Psoas muscle (tissue), 8 donors: ENCODE data around the gene BLOC1S3. TPM values are rescaled to one million over a fixed set of nuclear protein-coding genes. Genes with fewer than 3 reads are reported as not detected.

ENCODE experiments used
- ATAC-seq, 4 donors: fragments of 200-7000 bp; cut with Tn5 transposase; one replicate each; pipeline ENCODE4 v1.9.1; 2020; ENCODE audit warnings: moderate library complexity in 3 of 4, mild to moderate bottlenecking in 2 of 4
- DNase-seq, 2 donors: peaks; one replicate each; pipeline ENCODE4 v3.0.0-alpha.2; 2020
- H3K27ac ChIP-seq: fragments of 200-600 bp; one replicate; pipeline ENCODE4 v1.8.0; 2022
- H3K27me3 ChIP-seq, 3 donors: fragments of 200-600 bp in 1 of 3; one replicate each; pipeline versions ENCODE4 v1.6.1 to v1.8.0; 2013 to 2022; ENCODE audit warnings: low read length in 2 of 3, mild to moderate bottlenecking in 2 of 3, moderate library complexity in 1 of 3; ENCODE audit not compliant: insufficient read depth in 3 of 3
- H3K36me3 ChIP-seq, 2 donors: fragments of 200-600 bp in 1 of 2; one replicate each; pipeline versions ENCODE4 v1.6.1 to v1.8.0; 2013 to 2022; ENCODE audit warnings: low read depth in 1 of 2, mild to moderate bottlenecking in 1 of 2, moderate library complexity in 1 of 2; ENCODE audit not compliant: insufficient read depth in 1 of 2
- H3K4me1 ChIP-seq: fragments of 200-600 bp; one replicate; pipeline ENCODE4 v1.8.0; 2022
- H3K4me3 ChIP-seq: fragments of 200-600 bp; one replicate; pipeline ENCODE4 v1.8.0; 2022; ENCODE audit warnings: mild to moderate bottlenecking
- H3K9me3 ChIP-seq: fragments of 200-600 bp; one replicate; pipeline ENCODE4 v1.8.0; 2022
- CTCF ChIP-seq: fragments of 200-600 bp; IDR thresholded peaks from one replicate; pipeline ENCODE4 v1.8.0; 2022; ENCODE audit warnings: antibody characterized with exemption
- WGBS, 3 donors: extraction: QIAGEN DNeasy Blood & Tissue Kit; methylation state at CpG; one replicate each; pipeline versions ENCODE4 v1.1.6 to v1.1.7; 2013; 5-methylcytosine and 5-hydroxymethylcytosine counted together
- intact Hi-C, 2 donors: fragments of 100-400 bp; cut with DNase I; formaldehyde crosslinking; loops; one replicate each; pipeline versions ENCODE4 v1.11.0 to v1.14.2; 2022
- polyA plus RNA-seq, 3 donors: library from polyadenylated mRNA; stranded (reverse); fragments of 200-250 nt; gene quantifications; one replicate each; pipeline ENCODE4 v1.2.3, GENCODE V29; 2013
- total RNA-seq, 4 donors: library from RNA; stranded (reverse); fragmentation: NEBNext Ultra II Directional in 2 of 4; extraction: Animal tissue kit (Norgen Biotek cat#: 25700) in 2 of 4; gene quantifications; one replicate each; pipeline versions ENCODE4 v1.2.1 to v1.2.4, GENCODE V29; 2021 to 2023
- donor health status: healthy with polysubstance abuse.
- donor health status: DM: no; HTN: no; CAD: no; lungs with moderate emphysema.
- donor health status: Bipolar disorder and iron deficiency.
- donor health status: healthy.
- donor health status: DM: yes; HTN: yes; CAD: no.
- donor health status: DM: no; HTN: no; CAD: no.
- donor health status: DM: no; HTN: no; CAD: no.
- donor health status: DM: yes; HTN: yes; CAD: no.

The BLOC1S3 gene
- total and polyA plus RNA-seq, 7 donors, result 3.3 to 7.8 (median 5.5) TPM

- H3K27ac ChIP-seq, result no peak overlapping the region
- H3K4me1 ChIP-seq, result peaks cover 1% of the 10 kb centered on the region
- H3K36me3 ChIP-seq, result no peaks in the 10 kb centered on the region
- WGBS, 3 donors, result 63 to 73% (median 65%) methylated on average over 4 of the region's 4 CpGs
- H3K9me3 ChIP-seq, result no peaks in the 10 kb centered on the region
- no peaks in the 10 kb centered on the region for H3K27me3 ChIP-seq
- no peak overlapping the region for H3K4me3 ChIP-seq
- intact Hi-C loops, result no loop called here
- DNase-seq (no peak), ATAC-seq (no peak)
- no peak for TF ChIP-seq CTCF
Measured at GRCh38 chr19:45172173-45172572, 6.4 kb upstream of the BLOC1S3 start.

GRCh38 chr19:45172611-45173208 lies 5.9 kb upstream of the BLOC1S3 start:
- 90 to 92% (median 91%) methylated on average over 17 of the region's 18 CpGs for WGBS, 3 donors
- Histone ChIP-seq H3K27ac (no peak overlapping the region), H3K27me3 (no peaks in the 10 kb centered on the region), H3K4me1 (peaks cover 4% of the 10 kb centered on the region), H3K36me3 (no peaks in the 10 kb centered on the region), H3K9me3 (no peaks in the 10 kb centered on the region), H3K4me3 (no peak overlapping the region)
- intact Hi-C loops, result no loop called here
- TF ChIP-seq CTCF, result no peak
- DNase-seq (no peak), ATAC-seq (no peak)

GRCh38 chr19:45173816-45174215 lies 4.8 kb upstream of the BLOC1S3 start:
- peaks cover 4% of the 10 kb centered on the region for H3K4me1 ChIP-seq
- intact Hi-C loops, result no loop called here
- no peak overlapping the region for H3K4me3 ChIP-seq
- no peaks in the 10 kb centered on the region for H3K27me3 ChIP-seq
- no peak for DNase-seq
- 77 to 83% (median 79%) methylated on average over 12 of the region's 12 CpGs for WGBS, 3 donors
- no peaks in the 10 kb centered on the region for H3K9me3 ChIP-seq
- no peak overlapping the region for H3K27ac ChIP-seq
- H3K36me3 ChIP-seq, result no peaks in the 10 kb centered on the region
- ATAC-seq, result no peak
- TF ChIP-seq CTCF, result no peak

DNA sequence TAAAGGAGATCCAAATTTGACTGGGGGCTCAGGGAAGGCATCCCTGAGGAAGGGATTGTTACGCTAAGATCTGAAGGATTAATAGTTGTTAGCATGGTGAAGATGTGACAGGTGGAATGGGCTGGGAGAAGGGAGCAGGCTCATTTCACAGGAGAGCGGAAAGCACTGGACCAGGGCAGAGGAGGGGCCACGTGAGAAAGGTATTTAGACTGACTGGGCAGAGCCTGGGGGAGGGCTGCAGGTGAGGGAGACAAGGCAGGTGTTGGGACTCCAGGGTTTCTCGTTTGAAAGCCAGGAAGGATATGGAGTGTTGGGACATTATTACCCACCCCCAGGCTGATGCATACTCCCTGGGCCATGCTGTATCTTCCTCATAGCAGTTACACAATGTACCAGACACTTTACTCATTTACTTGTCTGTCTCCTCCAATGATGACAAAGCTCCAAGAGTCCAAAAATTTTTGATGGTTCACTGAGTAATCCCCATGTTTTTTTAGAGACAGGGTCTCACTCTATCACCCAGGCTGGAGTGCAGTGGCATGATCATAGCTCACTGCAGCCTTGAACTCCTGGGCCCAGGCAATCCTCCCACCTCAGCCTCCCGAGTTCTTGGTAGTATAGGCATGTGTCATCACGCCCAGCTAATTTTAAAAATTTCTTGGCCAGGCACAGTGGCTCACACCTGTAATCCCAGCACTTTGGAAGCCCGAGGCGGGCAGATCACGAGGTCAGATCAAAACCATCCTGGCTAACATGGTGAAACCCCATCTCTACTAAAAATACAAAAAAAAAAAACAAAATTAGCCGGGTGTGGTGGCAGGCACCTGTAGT lies 2.9 kb upstream of the BLOC1S3 start:
- Histone ChIP-seq H3K27me3 (no peaks in the 10 kb centered on the region), H3K9me3 (no peaks in the 10 kb centered on the region), H3K4me1 (peaks cover 12% of the 10 kb centered on the region), H3K4me3 (no peak overlapping the region), H3K27ac (no peak overlapping the region), H3K36me3 (no peaks in the 10 kb centered on the region)
- WGBS, 3 donors, result 71 to 88% (median 78%) methylated on average over 10 of the region's 10 CpGs
- DNase-seq, result no peak
- no peak for ATAC-seq
- intact Hi-C loops, result no loop called here
- TF ChIP-seq CTCF, result no peak
